Germinal center (tissue), 1 donor: ENCODE results near the gene ADAMTS6.
"Not testable (repeated sequence)": the region's sequence is repeated elsewhere in the genome, so short reads cannot be mapped to it uniquely, and the experiment has no call there.

Source experiments
- DNase-seq: peaks from one replicate; pipeline ENCODE4 v3.0.0; 2012; ENCODE audit warnings: mixed read lengths, low spot score

Gene ADAMTS6

GRCh38 chr5:65197531-65198455 is 283.9 kb downstream of the ADAMTS6 start:
- DNase-seq = no peak

GRCh38 chr5:65194871-65195270 is 286.8 kb downstream of the ADAMTS6 start:
- DNase-seq = no peak

GRCh38 chr5:65192331-65192730 is 289.4 kb downstream of the ADAMTS6 start:
- DNase-seq = no peak

GRCh38 chr5:65191554-65192135 is 290.1 kb downstream of the ADAMTS6 start:
- no peak for DNase-seq

- DNase-seq = no peak
Observed at GRCh38 chr5:65190328-65191053, 291.2 kb downstream of the ADAMTS6 start.

GRCh38 chr5:65186646-65187227 is 295.0 kb downstream of the ADAMTS6 start:
- DNase-seq = no peak

GRCh38 chr5:65185468-65185867 is 296.3 kb downstream of the ADAMTS6 start:
- no peak for DNase-seq

- DNase-seq = no peak
Observed at GRCh38 chr5:65184780-65185179, 296.9 kb downstream of the ADAMTS6 start.

GRCh38 chr5:65174231-65174630 is 307.5 kb downstream of the ADAMTS6 start:
- DNase-seq = not testable (repeated sequence)

- DNase-seq = no peak
Observed at GRCh38 chr5:65173130-65173525, 308.6 kb downstream of the ADAMTS6 start.

- DNase-seq = no peak
Observed at GRCh38 chr5:65172486-65173129, 309.1 kb downstream of the ADAMTS6 start.

- no peak for DNase-seq
Observed at GRCh38 chr5:65171645-65172044, 310.1 kb downstream of the ADAMTS6 start.

GRCh38 chr5:65163698-65164097 is 318.0 kb downstream of the ADAMTS6 start:
- DNase-seq = no peak

- DNase-seq = no peak
Observed at GRCh38 chr5:65161655-65162054, 320.1 kb downstream of the ADAMTS6 start.

GRCh38 chr5:65157906-65158603 is 323.7 kb downstream of the ADAMTS6 start:
- DNase-seq = no peak

GRCh38 chr5:65156933-65157332 is 324.8 kb downstream of the ADAMTS6 start:
- no peak for DNase-seq

- DNase-seq = no peak
Observed at GRCh38 chr5:65152131-65152530, 329.6 kb downstream of the ADAMTS6 start.

GRCh38 chr5:65151614-65152013 is 330.1 kb downstream of the ADAMTS6 start:
- no peak for DNase-seq

- DNase-seq = no peak
Observed at GRCh38 chr5:65150599-65151304, 331.0 kb downstream of the ADAMTS6 start.

- DNase-seq = no peak
Observed at GRCh38 chr5:65149827-65150226, 331.9 kb downstream of the ADAMTS6 start.
